Sigmoid colon (tissue), 3 donors: ENCODE measurements around the gene TRPM6.

Experiments used
- POLR2A ChIP-seq, 2 donors: fragments of 450-650 bp; IDR thresholded peaks; one replicate each; pipeline ENCODE4 v1.6.1; 2016; ENCODE audit warnings: antibody characterized with exemption in 2 of 2, mild to moderate bottlenecking in 2 of 2, moderate library complexity in 2 of 2
- TF ChIP-seq, protein P1 (sequence below), 4 experiments: fragments of 450-650 bp in 3 of 4; fragments of 200-600 bp in 1 of 4; IDR thresholded peaks; one replicate each; pipeline ENCODE4 v1.5.1; 2016 to 2019; ENCODE audit warnings: antibody characterized with exemption in 4 of 4, mild to moderate bottlenecking in 3 of 4, moderate library complexity in 2 of 4

DNA sequence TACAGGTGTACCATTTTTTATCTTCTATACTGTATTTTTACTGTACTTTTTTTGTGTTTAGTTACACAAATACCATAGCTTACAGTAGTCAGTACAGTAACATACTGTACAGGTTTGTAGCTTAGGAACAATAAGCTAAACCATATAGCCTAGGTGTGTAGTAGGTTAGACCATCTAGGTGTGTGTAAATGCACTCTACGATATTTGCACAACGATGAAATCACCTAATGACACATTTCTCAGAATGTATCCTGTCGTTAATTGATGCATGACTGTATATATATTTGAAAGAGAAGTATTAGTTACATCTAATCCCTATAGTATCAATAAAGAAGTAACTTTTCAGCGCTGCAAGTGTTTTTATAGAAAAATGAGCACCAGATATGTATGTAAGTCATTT, 138.8 kb downstream of the TRPM6 start:
- TF ChIP-seq, protein P1, sequence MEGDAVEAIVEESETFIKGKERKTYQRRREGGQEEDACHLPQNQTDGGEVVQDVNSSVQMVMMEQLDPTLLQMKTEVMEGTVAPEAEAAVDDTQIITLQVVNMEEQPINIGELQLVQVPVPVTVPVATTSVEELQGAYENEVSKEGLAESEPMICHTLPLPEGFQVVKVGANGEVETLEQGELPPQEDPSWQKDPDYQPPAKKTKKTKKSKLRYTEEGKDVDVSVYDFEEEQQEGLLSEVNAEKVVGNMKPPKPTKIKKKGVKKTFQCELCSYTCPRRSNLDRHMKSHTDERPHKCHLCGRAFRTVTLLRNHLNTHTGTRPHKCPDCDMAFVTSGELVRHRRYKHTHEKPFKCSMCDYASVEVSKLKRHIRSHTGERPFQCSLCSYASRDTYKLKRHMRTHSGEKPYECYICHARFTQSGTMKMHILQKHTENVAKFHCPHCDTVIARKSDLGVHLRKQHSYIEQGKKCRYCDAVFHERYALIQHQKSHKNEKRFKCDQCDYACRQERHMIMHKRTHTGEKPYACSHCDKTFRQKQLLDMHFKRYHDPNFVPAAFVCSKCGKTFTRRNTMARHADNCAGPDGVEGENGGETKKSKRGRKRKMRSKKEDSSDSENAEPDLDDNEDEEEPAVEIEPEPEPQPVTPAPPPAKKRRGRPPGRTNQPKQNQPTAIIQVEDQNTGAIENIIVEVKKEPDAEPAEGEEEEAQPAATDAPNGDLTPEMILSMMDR (IDR thresholded peaks at IDR 0.05), result no peak
- no peak for TF ChIP-seq POLR2A (IDR thresholded peaks at IDR 0.05)
